HEK293 (cell line): ENCODE measurements around the gene PKHD1.

ENCODE experiments used
- REST ChIP-seq: fragments of 450-650 bp; formaldehyde crosslinking; IDR thresholded peaks from 2 replicates; pipeline ENCODE4 v1.5.1; 2016; ENCODE audit warnings: missing biosample characterization, missing genetic modification characterization
- SCRT1 ChIP-seq: fragments of 450-650 bp; formaldehyde crosslinking; IDR thresholded peaks from 2 replicates; pipeline ENCODE4 v1.5.1; 2016; ENCODE audit warnings: missing biosample characterization, missing genetic modification characterization, borderline replicate concordance
- SP2 ChIP-seq: fragments of 450-650 bp; formaldehyde crosslinking; IDR thresholded peaks from 2 replicates; pipeline ENCODE4 v1.5.1; 2016; ENCODE audit warnings: missing biosample characterization, missing genetic modification characterization
- ZBTB8A ChIP-seq: fragments of 450-650 bp; formaldehyde crosslinking; IDR thresholded peaks from 2 replicates; pipeline ENCODE4 v1.5.1; 2016; ENCODE audit warnings: missing biosample characterization, missing genetic modification characterization
- ZNF335 ChIP-seq: fragments of 450-650 bp; formaldehyde crosslinking; conservative IDR thresholded peaks from 2 replicates; pipeline ENCODE4 v1.5.1; 2016; ENCODE audit warnings: missing biosample characterization, missing genetic modification characterization
- ZNF341 ChIP-seq: fragments of 450-650 bp; formaldehyde crosslinking; IDR thresholded peaks from 2 replicates; pipeline ENCODE4; 2016; ENCODE audit warnings: low read depth, missing biosample characterization, missing genetic modification characterization
- ZNF626 ChIP-seq: fragments of 450-650 bp; sonication (Bioruptor Pico); formaldehyde crosslinking; IDR thresholded peaks from 2 replicates; pipeline ENCODE4 v1.5.1; 2018; ENCODE audit warnings: missing biosample characterization, missing genetic modification characterization, inconsistent platforms
- ZNF660 ChIP-seq: fragments of 450-650 bp; IDR thresholded peaks from 2 replicates; pipeline ENCODE4 v1.5.1; 2018; ENCODE audit warnings: missing biosample characterization, mild to moderate bottlenecking, missing genetic modification characterization
- ZNF707 ChIP-seq: fragments of 450-650 bp; formaldehyde crosslinking; IDR thresholded peaks from 2 replicates; pipeline ENCODE4 v1.5.1; 2016; ENCODE audit warnings: missing biosample characterization, missing genetic modification characterization
- ZNF776 ChIP-seq: fragments of 450-650 bp; formaldehyde crosslinking; IDR thresholded peaks from 2 replicates; pipeline ENCODE4 v1.5.0; 2017; ENCODE audit warnings: missing biosample characterization, missing genetic modification characterization, borderline replicate concordance
- TF ChIP-seq, protein P1 (sequence below): fragments of 450-650 bp; formaldehyde crosslinking; IDR thresholded peaks from 2 replicates; pipeline ENCODE4 v1.5.1; 2016; ENCODE audit warnings: missing biosample characterization, missing genetic modification characterization
- TF ChIP-seq, protein P2 (sequence below): fragments of 450-650 bp; formaldehyde crosslinking; IDR thresholded peaks from 2 replicates; pipeline ENCODE4 v1.5.1; 2016; ENCODE audit warnings: missing biosample characterization, missing genetic modification characterization, borderline replicate concordance

DNA sequence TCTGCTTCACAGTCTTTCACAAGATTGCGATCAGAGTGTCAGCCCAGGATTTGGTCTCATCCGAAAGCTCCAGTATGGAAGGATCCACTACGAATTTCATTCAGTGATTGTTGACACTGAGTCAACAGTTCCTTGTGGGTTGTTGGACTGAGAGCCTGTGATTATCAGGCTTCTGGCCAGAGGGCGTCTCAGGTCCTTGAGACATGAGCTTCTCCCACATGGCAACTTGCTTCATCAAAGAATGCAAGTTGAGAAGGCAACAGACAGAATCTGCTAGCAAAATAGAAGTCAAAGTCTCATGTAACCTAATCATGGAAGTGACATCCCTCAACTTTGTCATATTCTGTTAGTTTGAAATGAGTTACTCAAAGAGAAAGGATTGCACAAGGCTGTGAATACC is 40.5 kb upstream of the PKHD1 start:
- TF ChIP-seq ZNF707 (tag by site-specific recombination) (no peak), ZNF335 (tag by site-specific recombination) (no peak), SCRT1 (tag by site-specific recombination) (no peak), SP2 (tag by site-specific recombination) (no peak), ZNF626 (tag by site-specific recombination) (no peak), ZNF660 (tag by site-specific recombination) (no peak), ZNF341 (tag by site-specific recombination) (no peak), ZNF776 (tag by site-specific recombination) (no peak), ZBTB8A (no peak), REST (tag by site-specific recombination) (no peak)
- TF ChIP-seq, protein P1, sequence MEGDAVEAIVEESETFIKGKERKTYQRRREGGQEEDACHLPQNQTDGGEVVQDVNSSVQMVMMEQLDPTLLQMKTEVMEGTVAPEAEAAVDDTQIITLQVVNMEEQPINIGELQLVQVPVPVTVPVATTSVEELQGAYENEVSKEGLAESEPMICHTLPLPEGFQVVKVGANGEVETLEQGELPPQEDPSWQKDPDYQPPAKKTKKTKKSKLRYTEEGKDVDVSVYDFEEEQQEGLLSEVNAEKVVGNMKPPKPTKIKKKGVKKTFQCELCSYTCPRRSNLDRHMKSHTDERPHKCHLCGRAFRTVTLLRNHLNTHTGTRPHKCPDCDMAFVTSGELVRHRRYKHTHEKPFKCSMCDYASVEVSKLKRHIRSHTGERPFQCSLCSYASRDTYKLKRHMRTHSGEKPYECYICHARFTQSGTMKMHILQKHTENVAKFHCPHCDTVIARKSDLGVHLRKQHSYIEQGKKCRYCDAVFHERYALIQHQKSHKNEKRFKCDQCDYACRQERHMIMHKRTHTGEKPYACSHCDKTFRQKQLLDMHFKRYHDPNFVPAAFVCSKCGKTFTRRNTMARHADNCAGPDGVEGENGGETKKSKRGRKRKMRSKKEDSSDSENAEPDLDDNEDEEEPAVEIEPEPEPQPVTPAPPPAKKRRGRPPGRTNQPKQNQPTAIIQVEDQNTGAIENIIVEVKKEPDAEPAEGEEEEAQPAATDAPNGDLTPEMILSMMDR (tag by site-specific recombination) = no peak
- TF ChIP-seq, protein P2, sequence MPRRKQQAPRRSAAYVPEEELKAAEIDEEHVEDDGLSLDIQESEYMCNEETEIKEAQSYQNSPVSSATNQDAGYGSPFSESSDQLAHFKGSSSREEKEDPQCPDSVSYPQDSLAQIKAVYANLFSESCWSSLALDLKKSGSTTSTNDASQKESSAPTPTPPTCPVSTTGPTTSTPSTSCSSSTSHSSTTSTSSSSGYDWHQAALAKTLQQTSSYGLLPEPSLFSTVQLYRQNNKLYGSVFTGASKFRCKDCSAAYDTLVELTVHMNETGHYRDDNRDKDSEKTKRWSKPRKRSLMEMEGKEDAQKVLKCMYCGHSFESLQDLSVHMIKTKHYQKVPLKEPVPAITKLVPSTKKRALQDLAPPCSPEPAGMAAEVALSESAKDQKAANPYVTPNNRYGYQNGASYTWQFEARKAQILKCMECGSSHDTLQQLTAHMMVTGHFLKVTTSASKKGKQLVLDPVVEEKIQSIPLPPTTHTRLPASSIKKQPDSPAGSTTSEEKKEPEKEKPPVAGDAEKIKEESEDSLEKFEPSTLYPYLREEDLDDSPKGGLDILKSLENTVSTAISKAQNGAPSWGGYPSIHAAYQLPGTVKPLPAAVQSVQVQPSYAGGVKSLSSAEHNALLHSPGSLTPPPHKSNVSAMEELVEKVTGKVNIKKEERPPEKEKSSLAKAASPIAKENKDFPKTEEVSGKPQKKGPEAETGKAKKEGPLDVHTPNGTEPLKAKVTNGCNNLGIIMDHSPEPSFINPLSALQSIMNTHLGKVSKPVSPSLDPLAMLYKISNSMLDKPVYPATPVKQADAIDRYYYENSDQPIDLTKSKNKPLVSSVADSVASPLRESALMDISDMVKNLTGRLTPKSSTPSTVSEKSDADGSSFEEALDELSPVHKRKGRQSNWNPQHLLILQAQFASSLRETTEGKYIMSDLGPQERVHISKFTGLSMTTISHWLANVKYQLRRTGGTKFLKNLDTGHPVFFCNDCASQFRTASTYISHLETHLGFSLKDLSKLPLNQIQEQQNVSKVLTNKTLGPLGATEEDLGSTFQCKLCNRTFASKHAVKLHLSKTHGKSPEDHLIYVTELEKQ (tag by site-specific recombination) = no peak
